Activated naive CD4-positive, alpha-beta T cell treated with anti-CD3 and anti-CD28 coated beads, Interleukin-2, amount 50 U/mL, for 24 hours (primary cell): ENCODE data around the gene ARHGAP9.

Experiments
- H3K27ac Mint-ChIP-seq: one replicate; pipeline ENCODE4 v1.8.0; 2021; ENCODE audit warnings: mild to moderate bottlenecking, mixed read lengths
- H3K27me3 Mint-ChIP-seq: one replicate; pipeline ENCODE4 v1.8.0; 2021; ENCODE audit warnings: mixed read lengths
- H3K36me3 Mint-ChIP-seq: one replicate; pipeline ENCODE4 v1.8.0; 2021; ENCODE audit warnings: mixed read lengths
- H3K4me1 Mint-ChIP-seq: one replicate; pipeline ENCODE4 v1.8.0; 2021; ENCODE audit warnings: mixed read lengths
- H3K4me3 Mint-ChIP-seq: one replicate; pipeline ENCODE4 v1.8.0; 2021; ENCODE audit warnings: mild to moderate bottlenecking, mixed read lengths
- H3K9me3 Mint-ChIP-seq: one replicate; pipeline ENCODE4 v1.8.0; 2021; ENCODE audit warnings: mixed read lengths

The ARHGAP9 gene

GRCh38 chr12:57471661-57472060 is 8.0 kb downstream of the ARHGAP9 start:
- Mint-ChIP-seq H3K4me1 (peaks cover 56% of the 10 kb centered on the region), H3K27me3 (no peaks in the 10 kb centered on the region), H3K36me3 (peaks cover 20% of the 10 kb centered on the region), H3K9me3 (no peaks in the 10 kb centered on the region), H3K27ac (no peak overlapping the region), H3K4me3 (no peak overlapping the region)

- Mint-ChIP-seq H3K4me1 (peaks cover 50% of the 10 kb centered on the region), H3K36me3 (peaks cover 20% of the 10 kb centered on the region), H3K9me3 (no peaks in the 10 kb centered on the region), H3K27ac (peak overlapping the region; percentile 30), H3K27me3 (no peaks in the 10 kb centered on the region), H3K4me3 (no peak overlapping the region)
These were observed 8.6 kb downstream of the ARHGAP9 start for GRCh38 chr12:57470970-57471656.

- Mint-ChIP-seq H3K27ac (no peak overlapping the region), H3K36me3 (peaks cover 20% of the 10 kb centered on the region), H3K9me3 (no peaks in the 10 kb centered on the region), H3K27me3 (no peaks in the 10 kb centered on the region), H3K4me3 (no peak overlapping the region), H3K4me1 (peaks cover 56% of the 10 kb centered on the region)
These were observed 9.2 kb downstream of the ARHGAP9 start for GRCh38 chr12:57470286-57470969.

DNA sequence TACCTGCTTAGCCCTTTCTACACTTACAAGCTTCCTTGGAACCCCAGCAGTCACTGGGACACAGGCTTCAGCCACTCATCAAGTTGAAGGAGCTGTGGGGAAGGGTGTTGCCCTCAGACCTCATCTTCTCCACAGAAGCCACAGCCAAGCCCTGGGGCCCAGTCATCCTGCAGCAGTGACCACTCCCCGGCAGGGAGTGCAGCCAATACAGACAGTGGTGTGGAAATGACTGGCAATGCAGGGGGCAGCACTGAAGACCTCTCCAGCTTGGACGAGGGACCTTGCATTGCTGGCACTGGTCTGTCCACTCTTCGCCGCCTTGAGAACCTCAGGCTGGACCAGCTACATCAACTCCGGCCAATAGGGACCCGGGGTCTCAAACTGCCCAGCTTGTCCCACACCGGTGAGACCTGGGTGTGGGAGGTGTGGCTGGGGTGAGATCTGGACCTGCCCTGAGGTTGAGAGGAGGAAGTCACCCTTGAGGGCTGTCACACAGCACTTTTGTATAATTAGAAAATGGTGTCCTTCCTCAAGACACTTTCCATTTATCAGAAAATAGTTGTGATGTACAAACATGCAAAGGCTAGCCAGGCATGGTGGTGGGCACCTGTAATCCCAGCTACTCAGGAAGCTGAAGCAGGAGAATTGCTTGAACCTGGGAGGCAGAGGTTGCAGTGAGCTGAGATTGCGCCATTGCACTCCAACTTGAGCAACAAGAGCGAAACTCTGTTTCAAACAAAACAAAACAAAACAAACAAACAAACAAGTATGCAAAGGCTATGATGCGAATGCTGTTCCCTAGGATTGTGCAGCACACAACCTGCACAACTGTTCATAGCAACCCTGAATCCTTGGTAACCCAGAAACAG is 10.1 kb downstream of the ARHGAP9 start:
- Mint-ChIP-seq H3K27me3 (no peaks in the 10 kb centered on the region), H3K36me3 (peaks cover 17% of the 10 kb centered on the region), H3K9me3 (no peaks in the 10 kb centered on the region), H3K27ac (no peak overlapping the region), H3K4me1 (peaks cover 55% of the 10 kb centered on the region), H3K4me3 (no peak overlapping the region)

DNA sequence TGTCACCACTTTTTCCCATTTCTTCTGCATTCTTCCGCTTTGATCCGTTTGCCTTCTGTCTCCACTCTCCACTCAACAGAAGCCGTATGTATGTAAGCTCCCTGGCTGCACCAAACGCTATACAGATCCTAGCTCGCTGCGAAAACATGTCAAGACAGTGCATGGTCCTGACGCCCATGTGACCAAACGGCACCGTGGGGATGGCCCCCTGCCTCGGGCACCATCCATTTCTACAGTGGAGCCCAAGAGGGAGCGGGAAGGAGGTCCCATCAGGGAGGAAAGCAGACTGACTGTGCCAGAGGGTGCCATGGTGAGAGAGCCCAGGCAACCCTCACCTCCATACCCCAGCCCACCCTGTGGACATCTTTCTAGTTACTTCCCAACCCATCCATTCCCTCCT is 11.8 kb downstream of the ARHGAP9 start:
- Mint-ChIP-seq H3K4me1 (peaks cover 43% of the 10 kb centered on the region), H3K27me3 (no peaks in the 10 kb centered on the region), H3K27ac (peak overlapping the region; percentile 41), H3K9me3 (no peaks in the 10 kb centered on the region), H3K4me3 (no peak overlapping the region), H3K36me3 (peaks cover 10% of the 10 kb centered on the region)

DNA sequence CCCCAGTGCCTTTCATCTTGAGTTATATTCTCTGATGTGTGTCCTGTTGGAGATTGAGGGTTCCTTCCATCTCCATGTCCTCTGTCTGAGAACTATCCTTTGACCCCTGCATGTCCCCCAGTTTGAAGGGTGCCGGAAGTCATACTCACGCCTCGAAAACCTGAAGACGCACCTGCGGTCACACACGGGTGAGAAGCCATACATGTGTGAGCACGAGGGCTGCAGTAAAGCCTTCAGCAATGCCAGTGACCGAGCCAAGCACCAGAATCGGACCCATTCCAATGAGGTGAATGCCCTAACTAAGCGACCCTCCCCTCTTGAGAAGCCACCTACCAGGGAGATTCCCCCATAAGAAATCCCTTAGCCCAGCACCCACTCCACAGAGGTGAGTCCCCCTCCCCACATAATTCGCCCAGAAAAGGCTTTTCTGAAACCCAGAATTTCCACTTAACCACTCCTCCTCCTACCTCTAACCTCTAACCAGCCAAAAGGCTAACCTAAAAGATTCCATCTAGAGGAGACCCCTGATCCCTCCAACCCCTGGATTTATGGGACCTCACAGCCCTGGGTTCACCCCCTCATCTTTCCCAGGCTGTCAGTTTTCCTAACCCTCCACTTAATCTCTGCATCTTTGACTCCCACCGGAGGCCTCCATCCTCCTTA is 12.3 kb downstream of the ARHGAP9 start:
- peaks cover 43% of the 10 kb centered on the region for H3K4me1 Mint-ChIP-seq
- no peaks in the 10 kb centered on the region for H3K9me3 Mint-ChIP-seq
- H3K27me3 Mint-ChIP-seq: no peaks in the 10 kb centered on the region
- peak overlapping the region; percentile 19 for H3K27ac Mint-ChIP-seq
- H3K36me3 Mint-ChIP-seq: peaks cover 10% of the 10 kb centered on the region
- H3K4me3 Mint-ChIP-seq: no peak overlapping the region

DNA sequence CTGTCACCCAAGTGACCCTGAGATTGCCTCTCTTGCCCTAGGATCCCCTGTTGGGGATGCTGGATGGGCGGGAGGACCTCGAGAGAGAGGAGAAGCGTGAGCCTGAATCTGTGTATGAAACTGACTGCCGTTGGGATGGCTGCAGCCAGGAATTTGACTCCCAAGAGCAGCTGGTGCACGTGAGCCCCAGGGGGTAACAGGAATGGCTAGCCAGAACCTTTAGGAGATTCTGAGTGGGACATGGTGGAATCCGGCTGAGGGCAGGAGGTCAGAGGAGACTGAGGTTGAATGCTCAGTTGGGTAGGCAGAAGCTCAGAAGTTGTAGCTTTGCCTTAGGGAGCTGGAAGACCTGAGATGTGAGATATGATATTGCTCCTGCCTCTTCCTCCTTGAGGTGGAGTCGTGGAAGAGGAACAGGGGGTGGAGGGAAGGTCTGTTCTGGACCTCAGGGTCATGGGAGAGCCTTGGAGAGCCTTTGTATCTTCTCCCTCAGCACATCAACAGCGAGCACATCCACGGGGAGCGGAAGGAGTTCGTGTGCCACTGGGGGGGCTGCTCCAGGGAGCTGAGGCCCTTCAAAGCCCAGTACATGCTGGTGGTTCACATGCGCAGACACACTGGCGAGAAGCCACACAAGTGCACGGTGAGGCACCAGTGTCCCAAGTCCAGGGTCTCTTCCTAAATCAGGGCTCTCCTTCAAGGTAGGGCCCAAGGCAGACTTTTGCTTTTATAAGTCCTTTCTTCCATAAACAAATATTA is 13.7 kb downstream of the ARHGAP9 start:
- H3K27me3 Mint-ChIP-seq: no peaks in the 10 kb centered on the region
- H3K27ac Mint-ChIP-seq: peak overlapping the region; percentile 53
- H3K4me1 Mint-ChIP-seq: peaks cover 41% of the 10 kb centered on the region
- no peaks in the 10 kb centered on the region for H3K9me3 Mint-ChIP-seq
- H3K4me3 Mint-ChIP-seq: no peak overlapping the region
- peaks cover 7% of the 10 kb centered on the region for H3K36me3 Mint-ChIP-seq

GRCh38 chr12:57465030-57465746 is 14.5 kb downstream of the ARHGAP9 start:
- peaks cover 45% of the 10 kb centered on the region for H3K4me1 Mint-ChIP-seq
- H3K27me3 Mint-ChIP-seq: peaks cover 2% of the 10 kb centered on the region
- H3K4me3 Mint-ChIP-seq: no peak overlapping the region
- peak overlapping the region; percentile 53 for H3K27ac Mint-ChIP-seq
- no peaks in the 10 kb centered on the region for H3K9me3 Mint-ChIP-seq
- H3K36me3 Mint-ChIP-seq: peaks cover 7% of the 10 kb centered on the region

DNA sequence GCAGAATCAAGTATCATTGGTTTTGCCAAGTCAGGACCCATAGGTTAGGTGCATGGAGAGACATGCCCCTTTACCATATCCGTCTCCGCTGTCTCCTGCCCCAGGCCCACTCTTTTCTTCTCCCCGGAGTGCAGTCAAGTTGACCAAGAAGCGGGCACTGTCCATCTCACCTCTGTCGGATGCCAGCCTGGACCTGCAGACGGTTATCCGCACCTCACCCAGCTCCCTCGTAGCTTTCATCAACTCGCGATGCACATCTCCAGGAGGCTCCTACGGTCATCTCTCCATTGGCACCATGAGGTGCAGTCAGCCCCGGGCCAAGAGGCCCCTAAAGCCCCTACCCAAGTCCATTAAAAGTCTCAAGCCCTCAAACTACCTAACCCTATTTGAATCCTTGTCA is 15.1 kb downstream of the ARHGAP9 start:
- peaks cover 2% of the 10 kb centered on the region for H3K27me3 Mint-ChIP-seq
- H3K9me3 Mint-ChIP-seq: no peaks in the 10 kb centered on the region
- no peak overlapping the region for H3K4me3 Mint-ChIP-seq
- H3K27ac Mint-ChIP-seq: no peak overlapping the region
- H3K36me3 Mint-ChIP-seq: peaks cover 7% of the 10 kb centered on the region
- peaks cover 46% of the 10 kb centered on the region for H3K4me1 Mint-ChIP-seq

DNA sequence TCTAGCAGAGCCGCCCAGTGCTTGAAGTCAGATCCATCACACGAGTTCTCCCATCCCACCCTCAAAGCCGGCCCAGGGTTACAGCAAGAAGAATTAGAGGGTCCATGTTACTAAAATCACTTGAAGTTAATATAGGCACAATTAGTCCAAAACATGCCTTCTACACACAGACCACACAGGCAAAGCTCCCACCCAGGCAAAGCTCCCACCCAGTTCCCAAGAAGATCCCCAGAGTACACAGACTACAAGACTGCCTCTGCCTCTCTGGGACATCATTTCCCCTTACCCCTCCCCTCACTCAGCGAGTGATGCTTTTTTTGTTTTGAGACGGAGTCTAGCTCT is 16.8 kb downstream of the ARHGAP9 start:
- Mint-ChIP-seq H3K4me1 (peaks cover 51% of the 10 kb centered on the region), H3K27ac (no peak overlapping the region), H3K36me3 (peaks cover 3% of the 10 kb centered on the region), H3K27me3 (peaks cover 2% of the 10 kb centered on the region), H3K9me3 (no peaks in the 10 kb centered on the region), H3K4me3 (peak overlapping the region; percentile 97)

- H3K36me3 Mint-ChIP-seq: peaks cover 3% of the 10 kb centered on the region
- H3K27ac Mint-ChIP-seq: peak overlapping the region; percentile 56
- H3K4me3 Mint-ChIP-seq: peak overlapping the region; percentile 97
- peaks cover 2% of the 10 kb centered on the region for H3K27me3 Mint-ChIP-seq
- H3K9me3 Mint-ChIP-seq: no peaks in the 10 kb centered on the region
- peaks cover 51% of the 10 kb centered on the region for H3K4me1 Mint-ChIP-seq
These were observed 17.3 kb downstream of the ARHGAP9 start for GRCh38 chr12:57462251-57462911.

GRCh38 chr12:57461917-57462250 is 17.8 kb downstream of the ARHGAP9 start:
- Mint-ChIP-seq H3K4me3 (peak overlapping the region; percentile 97), H3K4me1 (peaks cover 51% of the 10 kb centered on the region), H3K27me3 (peaks cover 2% of the 10 kb centered on the region), H3K36me3 (no peaks in the 10 kb centered on the region), H3K27ac (no peak overlapping the region), H3K9me3 (no peaks in the 10 kb centered on the region)

DNA sequence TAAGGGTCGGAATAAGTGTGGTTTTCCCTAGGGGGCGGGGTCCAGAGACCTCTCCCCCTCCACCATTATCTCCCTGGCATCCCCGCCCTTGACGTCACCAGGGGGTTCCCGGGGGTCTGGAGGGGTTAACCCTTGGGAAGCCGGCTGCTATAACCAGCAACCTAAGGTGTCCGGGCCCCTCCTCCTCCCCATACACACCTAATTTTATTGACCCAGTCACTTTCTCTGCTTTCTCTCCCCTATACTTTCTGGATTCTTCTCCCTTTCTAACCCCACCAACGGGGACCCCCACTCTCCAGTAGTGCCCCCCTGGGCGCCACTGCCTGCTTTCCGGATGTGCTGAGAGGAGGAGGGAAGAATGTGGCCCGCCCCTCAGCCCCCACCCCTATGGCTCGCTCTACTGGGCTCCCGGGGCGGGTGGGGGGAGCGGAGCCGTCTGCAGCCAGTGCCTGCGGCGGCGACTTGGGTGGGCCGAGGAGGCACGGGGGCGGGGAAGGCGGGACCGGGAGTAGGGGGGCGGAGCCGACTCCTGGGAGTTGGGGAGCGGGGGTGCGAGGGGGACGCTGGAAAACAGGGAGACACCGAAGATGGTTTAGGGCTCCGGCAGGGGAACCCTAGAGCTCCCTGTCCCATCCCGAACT is 18.3 kb downstream of the ARHGAP9 start:
- Mint-ChIP-seq H3K4me1 (peaks cover 51% of the 10 kb centered on the region), H3K27ac (no peak overlapping the region), H3K36me3 (no peaks in the 10 kb centered on the region), H3K27me3 (peaks cover 2% of the 10 kb centered on the region), H3K4me3 (peak overlapping the region; percentile 97), H3K9me3 (no peaks in the 10 kb centered on the region)

GRCh38 chr12:57460841-57461275 is 18.8 kb downstream of the ARHGAP9 start:
- no peak overlapping the region for H3K27ac Mint-ChIP-seq
- peak overlapping the region; percentile 97 for H3K4me3 Mint-ChIP-seq
- H3K27me3 Mint-ChIP-seq: peaks cover 2% of the 10 kb centered on the region
- H3K36me3 Mint-ChIP-seq: no peaks in the 10 kb centered on the region
- H3K9me3 Mint-ChIP-seq: no peaks in the 10 kb centered on the region
- H3K4me1 Mint-ChIP-seq: peaks cover 54% of the 10 kb centered on the region
